HG02571 (cell line): ENCODE measurements around the gene PPIE.

Experiments used
- ATAC-seq: cut with Tn5 transposase; IDR thresholded peaks from one replicate; pipeline ENCODE4 v1.9.1; 2021; ENCODE audit warnings: mild to moderate bottlenecking, moderate library complexity; ENCODE audit not compliant: unreplicated experiment

Gene PPIE

DNA sequence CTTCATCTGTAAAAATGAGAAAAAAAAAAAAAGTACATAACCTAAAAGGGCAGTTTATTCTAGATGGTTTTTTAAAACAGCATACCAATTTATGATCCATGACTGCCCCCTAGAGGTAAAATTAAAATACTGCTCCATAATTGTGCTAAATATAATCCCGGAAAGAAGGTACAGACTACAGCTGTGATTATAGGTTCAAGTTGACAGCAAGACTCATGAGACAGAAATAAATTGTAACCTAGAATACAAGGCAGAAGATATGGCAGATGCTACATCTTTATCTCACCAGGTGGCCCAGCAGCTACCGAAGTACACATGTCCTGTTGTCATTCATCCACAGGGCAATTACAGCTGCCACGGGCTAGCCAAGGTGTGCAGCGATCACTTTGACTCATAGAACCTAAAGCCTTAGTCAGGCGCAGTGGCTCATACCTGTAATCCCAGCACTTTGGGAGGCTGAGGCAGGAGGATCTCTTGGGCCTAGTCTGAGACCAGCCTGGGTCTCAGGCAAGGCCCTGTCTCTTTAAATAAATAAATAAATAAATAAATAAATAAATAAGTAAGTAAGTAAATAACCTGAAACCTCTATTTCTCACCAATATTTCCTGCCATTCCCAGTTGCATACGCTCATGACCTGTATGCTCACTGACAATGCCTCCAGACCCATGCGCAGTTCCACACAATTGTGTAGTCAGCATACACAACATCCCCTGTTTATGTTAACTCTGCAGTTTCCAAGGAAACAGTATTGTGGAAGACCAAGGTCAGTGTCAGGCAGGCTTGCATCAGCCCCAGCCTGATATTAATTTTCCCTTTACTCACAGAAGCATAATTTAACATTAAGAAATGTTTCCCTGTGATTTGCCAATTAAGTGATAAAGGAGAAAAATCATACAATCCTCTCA lies 18.3 kb upstream of the PPIE start:
- ATAC-seq: no peak

DNA sequence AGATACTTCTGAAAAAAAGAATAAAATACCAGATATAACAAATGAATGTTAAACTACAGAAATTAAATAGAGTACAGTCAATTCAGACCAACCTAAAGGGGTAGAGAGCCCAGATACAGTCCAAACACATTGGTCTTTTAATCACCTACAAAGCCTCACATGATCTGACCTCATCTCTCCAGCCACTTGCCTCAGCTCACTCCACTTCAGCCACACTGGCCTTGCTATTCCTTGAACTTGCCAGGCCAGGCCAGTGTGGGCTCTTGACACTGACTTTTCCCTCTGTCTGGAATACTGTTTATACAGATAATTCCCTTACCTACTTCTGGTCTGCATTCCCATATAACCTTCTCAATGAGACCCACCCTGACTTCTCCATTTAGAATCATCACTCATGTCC lies 17.0 kb upstream of the PPIE start:
- ATAC-seq: no peak

DNA sequence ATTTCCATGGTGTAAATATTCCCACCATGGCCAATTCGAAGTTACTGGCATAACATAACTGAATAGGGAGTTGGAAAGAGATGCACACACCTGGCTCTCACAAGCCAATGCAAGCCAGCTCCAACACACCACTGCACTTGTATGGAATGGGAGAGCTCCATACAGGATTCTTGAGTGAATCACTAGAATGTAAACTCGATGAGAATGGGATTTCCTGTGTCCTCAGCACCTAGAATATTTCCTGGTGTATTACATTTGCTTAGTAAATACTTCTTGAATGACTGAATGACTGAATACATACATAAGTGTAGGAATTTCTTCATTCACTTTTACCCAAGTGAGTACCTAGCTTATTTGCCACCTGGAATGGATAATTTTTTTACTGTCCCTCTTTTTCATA lies 16.2 kb upstream of the PPIE start:
- no peak for ATAC-seq

DNA sequence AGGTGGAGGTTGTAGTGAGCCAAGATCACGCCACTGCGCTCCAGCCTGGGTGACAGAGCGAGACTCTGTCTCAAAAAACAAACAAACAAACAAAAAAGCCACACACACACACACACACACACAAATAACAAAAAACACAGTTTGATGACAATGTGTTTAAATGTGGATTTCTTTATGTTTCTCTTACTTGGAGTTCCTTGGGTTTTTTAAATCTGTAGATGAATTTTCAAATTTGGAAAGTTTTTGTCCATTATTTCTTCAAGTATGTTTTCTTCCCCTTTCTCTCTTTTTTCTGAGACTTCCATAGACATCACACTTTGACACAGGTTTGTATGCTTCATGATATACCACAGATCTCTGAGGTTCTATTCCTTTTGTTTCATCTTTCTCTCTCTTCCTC lies 12.1 kb upstream of the PPIE start:
- no peak for ATAC-seq

DNA sequence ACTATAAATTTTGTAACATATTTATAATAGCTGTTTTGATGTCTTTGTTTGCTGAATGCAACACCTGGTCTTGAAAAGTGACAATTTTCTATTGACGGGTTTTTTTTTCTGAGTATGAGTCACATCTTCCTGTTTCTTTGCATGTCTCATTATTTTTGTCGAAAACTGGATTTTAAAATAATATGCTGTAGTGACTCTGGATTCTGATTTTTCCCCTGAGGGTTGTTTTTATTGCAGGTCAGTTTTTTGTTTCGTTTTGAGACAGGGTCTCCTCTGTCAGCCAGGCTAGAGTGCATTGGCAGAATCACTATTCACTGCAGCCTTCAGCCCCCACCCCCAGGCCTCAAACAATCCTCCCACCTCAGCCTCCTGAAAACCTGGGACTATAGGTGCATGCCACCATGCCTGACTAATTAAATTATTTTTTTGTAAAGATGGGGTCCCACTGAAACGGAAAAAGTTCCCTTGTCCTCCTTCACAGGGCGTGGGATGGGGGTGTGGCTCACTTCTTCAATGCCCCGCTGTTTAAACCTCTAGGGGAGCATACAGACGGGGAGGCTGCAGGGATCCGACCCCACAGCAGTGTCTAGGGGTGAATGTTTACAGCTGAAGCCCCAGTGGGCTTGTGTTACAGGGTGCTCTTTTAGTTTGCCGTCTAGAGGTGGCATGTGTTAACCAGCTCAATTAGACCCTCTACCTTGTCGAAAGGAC lies 11.3 kb upstream of the PPIE start:
- ATAC-seq: no peak

DNA sequence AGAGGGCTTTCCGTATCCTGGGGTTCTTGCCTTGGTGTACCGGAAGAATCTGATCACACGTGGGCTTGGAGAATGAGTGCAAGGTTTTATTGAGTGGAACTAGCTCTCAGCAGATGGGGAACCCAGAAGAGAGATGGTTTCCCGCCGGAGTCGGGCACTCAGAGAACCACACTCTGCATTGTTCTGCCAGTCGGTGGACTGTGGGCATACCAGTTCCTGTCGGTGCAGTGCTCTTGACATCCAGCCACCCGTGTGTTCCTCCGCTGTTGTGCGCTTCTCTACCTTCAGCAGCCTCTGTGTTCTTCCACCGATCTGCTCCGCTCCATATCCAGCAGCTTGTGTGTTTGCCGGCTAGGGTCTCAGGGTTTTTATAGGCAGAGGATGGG lies 10.8 kb upstream of the PPIE start:
- no peak for ATAC-seq

DNA sequence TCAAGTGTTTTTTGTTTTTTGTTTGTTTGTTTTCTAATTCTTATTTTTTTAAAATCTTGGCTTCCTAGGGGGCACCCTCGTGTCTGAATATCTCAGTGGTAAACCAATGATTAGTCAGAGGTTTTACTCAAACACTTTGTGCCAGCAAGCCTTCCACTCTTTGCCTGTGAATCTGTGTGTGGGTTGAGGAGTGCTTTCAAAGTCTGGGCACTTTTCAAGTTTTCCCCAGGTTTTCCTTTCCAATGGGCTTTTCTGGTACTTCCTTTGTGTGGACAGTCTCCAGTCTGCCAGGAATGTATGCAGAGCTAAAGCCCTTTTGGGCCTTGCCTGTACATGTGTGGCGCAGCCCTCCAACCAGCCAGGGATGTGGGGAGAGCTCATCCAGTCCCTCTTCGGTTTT lies 9.7 kb upstream of the PPIE start:
- no peak for ATAC-seq

DNA sequence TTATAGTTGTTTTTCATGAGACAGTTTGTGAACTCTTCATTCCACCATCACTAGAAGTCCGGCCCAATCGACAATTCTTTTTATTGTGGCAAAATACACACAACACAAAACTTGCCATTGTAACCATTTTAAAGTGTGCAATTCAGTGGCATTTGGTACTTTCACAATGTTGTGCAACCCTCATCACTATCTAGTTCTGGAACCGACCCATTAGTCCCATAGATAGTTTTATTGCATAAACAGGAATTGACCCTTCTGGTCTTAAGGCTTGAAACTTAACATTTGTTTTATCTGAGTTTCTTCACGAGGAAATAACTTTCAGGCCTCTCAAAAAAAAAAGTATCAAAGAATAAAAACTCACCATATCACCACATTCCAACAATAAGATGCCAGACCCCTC lies 8.8 kb upstream of the PPIE start:
- no peak for ATAC-seq

DNA sequence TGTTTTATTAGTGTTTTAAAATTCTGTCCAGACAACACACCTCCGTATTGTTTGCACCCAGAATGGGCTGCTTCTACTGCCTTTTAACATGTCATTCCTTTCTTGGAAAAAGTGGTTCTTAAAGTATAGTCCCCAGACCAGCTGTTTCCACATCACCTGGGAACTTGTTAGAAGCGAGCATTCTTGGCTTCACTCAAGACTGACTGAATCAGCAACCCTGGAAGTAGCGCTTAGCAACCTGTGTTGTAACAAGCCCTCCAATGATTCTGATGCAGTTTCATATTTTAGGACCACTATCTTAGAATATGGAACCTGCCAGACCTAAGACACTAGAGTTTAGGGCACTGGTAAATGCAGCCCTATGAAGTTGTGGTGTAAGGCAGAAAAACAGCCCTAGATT lies 6.0 kb upstream of the PPIE start:
- ATAC-seq: no peak

DNA sequence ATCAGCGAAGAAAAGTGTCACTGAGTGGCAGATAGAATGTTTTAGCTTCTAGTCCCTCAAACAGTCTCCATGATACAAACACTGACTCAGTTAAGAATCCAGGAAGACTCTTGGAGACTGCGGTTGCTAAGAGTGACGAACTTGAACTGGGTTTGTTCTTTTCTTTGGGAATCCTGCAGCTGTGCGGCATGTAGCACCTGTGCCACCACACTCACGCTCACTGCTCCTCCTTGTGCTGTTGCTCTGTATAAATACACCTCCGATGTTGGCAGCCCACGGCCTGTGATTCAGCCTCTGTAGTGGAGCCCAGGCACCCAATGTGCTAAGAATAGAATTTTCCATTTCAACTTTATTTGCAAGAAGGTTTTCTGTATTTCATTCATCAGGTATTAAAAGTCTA lies 5.5 kb upstream of the PPIE start:
- no peak for ATAC-seq

DNA sequence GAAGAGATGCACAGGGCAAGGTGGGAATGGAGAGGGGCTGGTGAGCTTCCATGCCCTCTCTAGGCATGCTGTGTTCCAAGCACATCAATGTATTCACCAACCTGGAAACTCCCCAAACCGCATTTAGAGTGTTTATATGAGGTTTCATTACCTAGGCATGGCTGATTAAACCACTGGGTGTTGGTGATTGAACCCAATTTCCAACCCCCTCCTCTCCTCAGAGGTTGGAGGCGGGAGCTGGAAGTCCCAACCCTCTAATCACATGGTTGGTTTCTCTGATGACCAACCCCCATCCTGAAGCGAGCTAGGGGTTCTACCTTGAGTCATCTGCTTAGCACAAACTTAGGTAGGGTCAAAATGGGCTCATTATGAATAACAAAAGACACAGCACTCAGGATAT lies 3.0 kb upstream of the PPIE start:
- no peak for ATAC-seq

DNA sequence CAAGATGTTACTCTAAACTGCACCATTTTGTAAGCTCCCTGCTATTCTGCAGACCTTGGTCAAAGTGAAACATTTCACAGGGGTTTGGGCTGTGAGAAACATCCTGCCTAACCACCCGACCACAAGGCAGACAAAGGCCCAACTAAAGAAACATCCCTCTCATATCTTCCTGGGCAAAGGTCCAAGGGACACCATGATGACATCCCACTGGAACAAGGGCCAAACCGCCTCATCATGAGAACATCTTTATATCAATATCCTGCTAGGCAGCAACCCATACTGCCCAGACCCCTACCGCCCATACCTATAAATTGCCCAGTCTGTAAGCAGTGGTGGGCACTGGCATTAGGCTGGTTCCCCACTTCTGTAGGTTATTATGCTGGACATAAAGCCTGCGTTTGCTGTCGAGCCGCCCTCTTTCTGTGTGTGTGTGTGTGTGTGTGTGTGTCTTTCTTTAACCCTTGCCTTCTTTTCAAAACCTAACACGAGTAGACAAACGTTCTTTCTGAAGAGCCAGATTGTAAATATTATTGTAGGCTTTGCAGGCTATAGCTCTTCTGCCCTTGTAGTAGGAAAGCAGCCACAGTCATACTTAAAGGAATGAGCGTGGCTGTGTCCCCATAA lies 1.0 kb upstream of the PPIE start:
- ATAC-seq: no peak

DNA sequence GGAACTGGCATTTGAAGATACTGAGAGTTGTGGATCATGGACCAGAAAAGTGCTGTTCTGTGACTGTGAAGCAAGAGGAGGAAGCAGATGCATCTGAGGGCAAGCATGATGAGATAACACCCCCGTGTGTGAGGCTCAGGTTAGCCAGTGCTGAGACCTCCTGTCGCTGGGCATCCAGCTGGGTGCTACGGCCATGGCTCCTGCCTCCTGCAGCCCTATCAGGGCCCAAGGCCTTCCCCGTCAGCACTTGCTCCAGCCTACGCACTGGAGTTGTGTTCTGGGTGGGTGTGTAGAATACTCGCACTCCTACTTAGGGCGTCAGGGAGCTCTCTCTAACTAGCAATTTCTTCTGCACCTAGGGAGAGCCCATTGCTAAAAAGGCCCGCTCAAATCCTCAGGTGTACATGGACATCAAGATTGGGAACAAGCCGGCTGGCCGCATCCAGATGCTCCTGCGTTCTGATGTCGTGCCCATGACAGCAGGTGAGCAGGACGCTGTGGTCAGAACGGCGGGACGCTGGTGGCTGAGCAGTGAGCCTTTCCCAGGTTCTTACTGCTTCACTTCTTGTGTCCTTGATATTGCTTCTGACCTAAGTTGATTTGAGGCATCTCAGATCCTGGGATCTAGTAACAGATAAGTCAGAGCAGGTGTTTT lies 6.5 kb downstream of the PPIE start:
- no peak for ATAC-seq

DNA sequence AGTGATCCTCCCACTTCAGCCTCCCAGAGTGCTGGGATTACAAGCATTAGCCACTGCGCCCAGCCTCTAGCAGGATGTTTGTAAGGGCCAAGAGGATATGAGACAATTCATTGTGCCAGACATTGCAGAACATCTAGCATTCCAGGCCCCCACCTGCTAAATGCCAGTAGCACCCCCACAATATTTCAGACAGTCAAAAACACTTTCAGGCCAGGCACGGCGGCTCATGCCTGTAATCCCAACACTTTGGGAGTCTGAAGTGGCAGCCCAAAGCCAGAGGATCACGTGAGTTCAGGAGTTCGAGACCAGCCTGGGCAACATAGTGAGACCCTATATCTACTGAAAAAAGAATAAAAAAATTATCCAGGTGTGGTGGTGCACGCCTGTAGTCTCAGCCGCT lies 12.9 kb downstream of the PPIE start:
- ATAC-seq: no peak

DNA sequence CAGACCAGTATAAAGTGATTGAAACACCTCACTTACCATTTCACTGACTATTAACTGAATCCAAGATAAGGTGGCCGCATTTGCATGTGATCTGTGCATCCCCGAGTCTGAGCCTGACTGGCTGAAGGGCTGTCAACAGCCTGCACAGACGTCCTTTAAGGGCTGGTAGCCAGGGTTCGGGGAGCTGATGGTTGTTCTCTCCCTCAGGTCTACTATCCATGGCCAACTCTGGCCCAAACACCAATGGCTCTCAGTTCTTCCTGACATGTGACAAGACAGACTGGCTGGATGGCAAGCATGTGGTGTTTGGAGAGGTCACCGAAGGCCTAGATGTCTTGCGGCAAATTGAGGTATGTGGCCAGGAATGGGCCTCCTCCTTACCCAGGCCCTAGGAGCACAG lies 14.0 kb downstream of the PPIE start:
- ATAC-seq: no peak

DNA sequence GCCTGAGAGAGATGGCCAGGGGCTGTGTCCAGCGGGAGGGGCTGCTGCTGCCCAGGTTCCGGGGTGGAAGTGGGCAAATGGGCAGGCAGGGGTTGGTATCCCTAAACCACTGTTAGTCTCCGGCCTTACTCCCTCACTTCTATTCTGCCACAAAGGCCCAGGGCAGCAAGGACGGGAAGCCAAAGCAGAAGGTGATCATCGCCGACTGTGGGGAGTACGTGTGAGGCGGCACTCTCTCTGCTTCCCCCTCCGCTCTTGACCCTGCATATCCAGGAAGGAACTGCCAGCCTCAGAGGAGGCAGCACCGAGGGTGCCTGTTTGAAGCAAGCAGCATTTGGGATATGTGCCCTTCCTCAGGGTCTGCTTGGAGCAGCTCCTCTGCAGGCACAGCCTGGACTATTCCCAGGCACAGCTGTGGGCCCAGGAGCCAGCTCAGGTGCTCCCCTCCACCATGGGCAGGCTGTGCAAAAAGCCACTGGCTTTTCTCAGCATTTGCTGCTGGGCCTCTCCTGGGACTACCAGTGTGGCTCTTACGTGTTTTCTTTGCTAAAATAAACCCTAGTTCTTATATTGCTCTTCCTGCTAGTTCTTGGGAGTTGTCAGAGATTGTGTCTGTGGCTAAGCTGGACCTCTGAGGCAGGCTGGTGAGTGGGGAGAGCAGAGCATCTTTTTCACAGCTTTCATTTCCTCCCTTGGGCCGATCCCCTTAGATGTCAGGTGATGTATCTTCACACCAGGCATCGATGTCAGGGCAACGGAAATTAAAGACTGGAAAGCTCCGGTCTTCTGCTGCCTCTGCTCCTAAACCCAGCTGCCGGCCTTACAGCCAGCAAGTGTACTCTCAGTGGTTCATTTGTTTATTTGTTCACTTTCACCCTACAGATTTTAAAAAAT lies 14.7 kb downstream of the PPIE start:
- ATAC-seq: no peak

DNA sequence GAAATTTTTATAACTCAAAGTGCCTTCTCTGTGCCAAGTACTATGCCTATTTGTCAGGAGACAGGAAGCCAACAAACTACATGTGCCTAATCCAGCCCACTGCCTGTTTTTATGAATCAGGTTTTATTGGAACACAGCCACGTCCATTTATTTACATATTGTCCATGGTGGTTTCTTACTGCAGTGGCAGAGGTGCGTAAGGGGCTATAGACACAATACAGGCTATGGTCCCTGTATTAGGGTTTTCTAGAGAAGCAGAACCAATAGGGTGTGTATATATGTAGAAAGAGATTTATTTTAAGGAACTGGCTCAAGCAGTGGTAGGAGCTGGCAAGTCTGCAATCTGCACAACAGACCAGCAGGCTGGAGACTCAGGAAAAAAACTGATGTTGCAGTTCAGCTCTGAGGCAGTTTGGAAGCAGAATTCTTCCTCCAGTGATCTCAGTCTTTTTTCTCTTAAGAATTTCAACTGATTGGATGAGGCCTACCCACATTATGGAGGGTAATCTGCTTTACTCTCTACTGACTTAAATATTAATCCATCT lies 15.4 kb downstream of the PPIE start:
- no peak for ATAC-seq

DNA sequence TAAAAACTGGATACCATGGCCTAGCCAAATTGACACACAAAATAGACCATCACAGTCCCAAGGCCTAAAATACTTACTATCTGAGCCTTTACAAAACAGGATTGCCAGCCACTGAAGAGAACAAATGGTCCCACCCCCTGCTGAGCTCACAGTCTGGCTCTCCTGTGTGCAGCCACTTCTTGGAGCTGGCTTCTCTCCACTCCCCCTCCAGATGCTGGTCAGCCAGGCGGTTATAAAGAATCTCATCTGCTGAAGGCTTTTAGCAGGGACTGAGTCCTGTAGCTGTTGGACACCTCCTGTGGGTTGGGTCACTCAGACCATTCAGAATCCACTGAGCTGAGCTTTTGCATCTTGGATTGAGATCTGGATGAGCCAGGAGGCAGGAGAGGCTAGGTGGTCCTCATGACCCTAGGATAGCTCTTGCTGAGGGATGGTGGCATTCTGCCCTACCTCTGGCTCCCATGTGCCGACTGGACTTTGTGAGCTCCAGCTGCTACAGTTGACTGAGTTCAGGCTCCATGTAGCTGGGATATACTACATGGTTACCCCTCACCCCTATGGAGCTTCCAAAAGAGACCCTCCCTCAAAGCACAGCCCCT lies 16.3 kb downstream of the PPIE start:
- ATAC-seq: no peak

DNA sequence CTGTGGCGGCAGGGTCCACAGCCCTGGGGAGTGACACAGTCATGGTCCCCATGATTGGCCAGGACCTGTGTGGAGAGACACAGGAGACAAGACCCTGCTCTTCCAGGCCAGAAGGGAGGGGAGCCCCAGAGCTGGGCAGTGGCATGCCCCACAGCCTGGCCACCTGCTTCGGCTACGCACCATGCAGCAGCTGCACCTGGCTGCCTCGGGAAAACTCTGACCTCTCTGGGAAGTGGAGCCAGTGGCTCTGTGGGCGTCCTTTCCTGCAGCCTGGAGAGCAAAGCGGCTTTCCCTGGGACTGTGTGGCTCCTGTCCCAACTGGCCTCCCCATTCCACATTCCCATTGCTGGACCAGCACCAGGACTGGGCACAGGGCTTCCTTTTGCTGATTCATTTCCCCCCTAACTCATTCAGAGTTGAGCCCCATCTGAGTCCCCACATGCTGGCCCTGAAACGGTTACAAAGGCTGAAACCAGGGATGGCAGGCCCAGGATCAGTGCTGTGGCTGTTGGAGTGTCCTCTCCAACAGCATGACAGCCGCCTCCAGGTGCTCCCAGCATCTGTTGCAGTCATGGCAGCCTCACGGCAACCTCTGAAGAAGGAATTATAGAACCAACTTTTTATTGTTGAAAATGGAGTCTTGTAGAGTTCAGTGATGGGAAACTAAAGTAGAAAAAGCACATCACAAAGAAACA lies 17.4 kb downstream of the PPIE start:
- ATAC-seq: no peak
